K562 (cell line): Measurements from ENCODE around the gene IL18RAP. TPM values are rescaled to one million over a fixed set of nuclear protein-coding genes. Genes with fewer than 3 reads are reported as not detected.
A peak's percentile ranks its signal among the peaks of the same experiment; 100 is the strongest.

Experiments used
- ATAC-seq: fragments of 200-7000 bp; cut with Tn5 transposase; 3 replicates; pipeline ENCODE4 v1.9.1; 2020; ENCODE audit warnings: moderate library complexity
- BruUV-seq: library from RNA; stranded (reverse); fragments of 400-500 nt; replicated peaks from 2 replicates; lab custom pipeline; 2021; lab: Mats Ljungman, UMichigan
- CTCF ChIA-PET: fragments of 300-600 bp; formaldehyde crosslinking; extraction: SDS; loops from one replicate; lab custom pipeline; 2021; ENCODE audit warnings: low intra/inter-chr PET ratio; lab: Yijun Ruan, JAX
- POLR2A ChIA-PET: fragments of 300-600, 350-650 bp; sonication (Branson Sonifier 250); formaldehyde crosslinking; extraction: SDS; loops from one replicate; lab custom pipeline; 2021; ENCODE audit warnings: antibody characterized with exemption, inconsistent platforms; lab: Yijun Ruan, JAX
- DNase-seq, 4 experiments: peaks; one replicate each; pipeline versions ENCODE4 v3.0.0 to v3.0.0-alpha.2; 2011 to 2018; ENCODE audit warnings: low spot score in 3 of 4, mixed read lengths in 3 of 4; ENCODE audit errors: extremely low read depth in 1 of 4
- FAIRE-seq: peaks from 2 replicates; lab custom pipeline; 2011; peaks lifted over from hg19 to GRCh38; lab: Jason Lieb, UNC
- H2AFZ ChIP-seq: 2 replicates; pipeline ENCODE4 v1.6.0; 2011; ENCODE audit warnings: low read depth, low read length, control low read depth, inconsistent platforms
- H3K27ac ChIP-seq: fragments of 200-600 bp; 3 replicates; pipeline ENCODE4 v1.8.0; 2011; ENCODE audit warnings: low read depth, mild to moderate bottlenecking, control low read depth, inconsistent platforms, low read length, moderate library complexity, mixed read lengths; ENCODE audit errors: extremely low read depth
- H3K27me3 ChIP-seq, 2 experiments: fragments of 300-600 bp in 1 of 2; 2 replicates in 1 of 2; 3 replicates in 1 of 2; pipeline versions ENCODE4 v1.6.0 to v1.8.0; 2011; ENCODE audit warnings: inconsistent platforms in 2 of 2, low read length in 2 of 2, mild to moderate bottlenecking in 1 of 2, mixed read lengths in 1 of 2, moderate library complexity in 1 of 2; ENCODE audit not compliant: control insufficient read depth in 2 of 2, insufficient read depth in 2 of 2
- H3K36me3 ChIP-seq: fragments of 300-600 bp; 3 replicates; pipeline ENCODE4 v1.8.0; 2011; ENCODE audit warnings: mild to moderate bottlenecking, low read length, inconsistent platforms; ENCODE audit not compliant: control insufficient read depth, insufficient read depth
- H3K4me1 ChIP-seq, 2 experiments: fragments of 200-600 bp in 1 of 2; replicated peaks in 1 of 2; 2 replicates in 1 of 2; 3 replicates in 1 of 2; pipeline versions ENCODE4 v1.5.1 to v1.8.0; 2011; ENCODE audit warnings: inconsistent platforms in 2 of 2, low read length in 2 of 2, mild to moderate bottlenecking in 1 of 2, mixed read lengths in 1 of 2, moderate library complexity in 1 of 2; ENCODE audit not compliant: control insufficient read depth in 2 of 2, insufficient read depth in 2 of 2
- H3K4me2 ChIP-seq: 2 replicates; pipeline ENCODE4 v1.6.1; 2011; ENCODE audit warnings: low read length, control low read depth, inconsistent platforms, mixed read lengths; ENCODE audit not compliant: insufficient read depth
- H3K4me3 ChIP-seq: fragments of 200-600 bp; sonication (generic), shearing (Covaris generic); 2 replicates; pipeline ENCODE4 v1.5.1; 2016; ENCODE audit warnings: control low read depth, inconsistent platforms
- H3K79me2 ChIP-seq: fragments of 200-600 bp; 3 replicates; pipeline ENCODE4 v1.8.0; 2011; ENCODE audit warnings: low read length, inconsistent platforms; ENCODE audit not compliant: control insufficient read depth, insufficient read depth
- H3K9ac ChIP-seq, 2 experiments: 2 replicates each; pipeline versions ENCODE4 v1.6.0 to v1.6.1; 2011; ENCODE audit warnings: low read depth in 2 of 2, low read length in 2 of 2, control low read depth in 1 of 2, inconsistent platforms in 1 of 2, mild to moderate bottlenecking in 1 of 2, mixed read lengths in 1 of 2; ENCODE audit not compliant: insufficient read depth in 1 of 2
- H3K9me1 ChIP-seq: one replicate; pipeline ENCODE4 v1.6.0; 2011; ENCODE audit warnings: inconsistent platforms, mild to moderate bottlenecking, low read length, moderate library complexity; ENCODE audit not compliant: control insufficient read depth, insufficient read depth
- H3K9me3 ChIP-seq: replicated peaks from 2 replicates; pipeline ENCODE4 v1.5.1; 2011; ENCODE audit warnings: low read depth, low read length, inconsistent platforms; ENCODE audit not compliant: control insufficient read depth, insufficient read depth
- H4K20me1 ChIP-seq: replicated peaks from 2 replicates; pipeline ENCODE4 v1.6.1; 2011; ENCODE audit warnings: low read length, inconsistent platforms, mixed read lengths; ENCODE audit not compliant: control insufficient read depth, insufficient read depth
- ARID3B ChIP-seq: fragments of 250-450 bp; sonication (Bioruptor Pico); IDR thresholded peaks from 2 replicates; pipeline ENCODE4 v1.4.0; 2020; ENCODE audit warnings: borderline replicate concordance
- CC2D1A ChIP-seq: fragments of 450-650 bp; IDR thresholded peaks from 2 replicates; pipeline ENCODE4 v1.6.1; 2017; ENCODE audit warnings: mild to moderate bottlenecking
- GABPA ChIP-seq: fragments of 200-800 bp; sonication (Bioruptor generic); conservative IDR thresholded peaks from 2 replicates; pipeline ENCODE4 v1.6.1; 2016; ENCODE audit warnings: low read depth, missing genetic modification characterization, missing compliant biosample characterization
- GABPB1 ChIP-seq: sonication (generic); formaldehyde crosslinking; IDR thresholded peaks from 2 replicates; pipeline ENCODE4 v1.8.0; 2022; ENCODE audit warnings: mild to moderate bottlenecking, missing genetic modification reagents
- GTF2A2 ChIP-seq: IDR thresholded peaks from 2 replicates; pipeline ENCODE4 v1.6.1; 2016; ENCODE audit warnings: mild to moderate bottlenecking, missing genetic modification characterization, missing compliant biosample characterization
- MAFF ChIP-seq: IDR thresholded peaks from 2 replicates; pipeline ENCODE4 v1.6.1; 2012; ENCODE audit warnings: low read length, improper control_type of control experiment
- POLR3G ChIP-seq: IDR thresholded peaks from 2 replicates; pipeline ENCODE4 v1.6.1; 2011; ENCODE audit not compliant: insufficient read length, insufficient replicate concordance; ENCODE audit errors: extremely low read depth
- RBM34 ChIP-seq: fragments of 200-400 bp; formaldehyde crosslinking; IDR thresholded peaks from 2 replicates; pipeline ENCODE4 v1.6.1; 2018; ENCODE audit warnings: low read length, borderline replicate concordance; ENCODE audit not compliant: insufficient read depth
- SIN3B ChIP-seq: fragments of 450-650 bp; IDR thresholded peaks from 2 replicates; pipeline ENCODE4 v1.6.1; 2017; ENCODE audit warnings: low read depth, mild to moderate bottlenecking, moderate library complexity
- SMARCB1 ChIP-seq: IDR thresholded peaks from 2 replicates; pipeline ENCODE4 v1.6.1; 2011; ENCODE audit warnings: improper control_type of control experiment, low read depth; ENCODE audit not compliant: insufficient read length
- TARDBP ChIP-seq: fragments of 450-650 bp; IDR thresholded peaks from 2 replicates; pipeline ENCODE4 v1.6.1; 2016
- ZBED1 ChIP-seq: IDR thresholded peaks from 2 replicates; pipeline ENCODE4 v1.6.1; 2014
- ZNF354B ChIP-seq: fragments of 250-450 bp; sonication (Bioruptor Pico); IDR thresholded peaks from 2 replicates; pipeline ENCODE4 v1.4.0; 2020
- ZNF431 ChIP-seq: sonication (generic); formaldehyde crosslinking; IDR thresholded peaks from 2 replicates; pipeline ENCODE4 v1.8.0; 2022; ENCODE audit warnings: mild to moderate bottlenecking, missing genetic modification reagents
- ZNF444 ChIP-seq: fragments of 250-450 bp; sonication (Bioruptor Pico); IDR thresholded peaks from 2 replicates; pipeline ENCODE4 v1.4.0; 2020; ENCODE audit warnings: mild to moderate bottlenecking, moderate library complexity
- ZNF644 ChIP-seq: fragments of 200-800 bp; sonication (Bioruptor generic); IDR thresholded peaks from 2 replicates; pipeline ENCODE4 v1.6.1; 2016; ENCODE audit warnings: low read depth, missing genetic modification characterization, missing compliant biosample characterization
- WGBS: fragments of 100-300 bp; shearing (Covaris generic); methylation state at CpG from one replicate; pipeline ENCODE4 v1.1.6; 2016; ENCODE audit warnings: low coverage, mixed read lengths; ENCODE audit not compliant: insufficient coverage; ENCODE audit errors: missing lambda C conversion rate; 5-methylcytosine and 5-hydroxymethylcytosine counted together
- in situ Hi-C: fragments of 300-500 bp; cut with MboI; formaldehyde crosslinking; loops from 4 replicates; pipeline ENCODE4 v1.15.0; 2018; ENCODE audit warnings: inconsistent platforms, mixed read lengths
- intact Hi-C: fragments of 100-400 bp; cut with micrococcal nuclease; formaldehyde crosslinking; loops from 2 replicates; pipeline ENCODE4 v1.14.2; 2022
- polyA plus RNA-seq, 8 experiments: library from polyadenylated mRNA; depleted of rRNA in 4 of 8; stranded (reverse) in 5 of 8; unstranded in 3 of 8; fragments of >200 nt; fragmentation: Nextera tagmentation in 2 of 8; fragmentation: Illumina TruSeq in 1 of 8; extraction: Ambion mirVana in 2 of 8; extraction: Trizol in 1 of 8; gene quantifications; 2 replicates each; pipeline versions ENCODE4 v1.2.1 to v1.2.3, GENCODE V29; 2011 to 2014; ENCODE audit warnings: inconsistent platforms in 1 of 8, missing spikeins in 1 of 8
- total RNA-seq, 7 experiments: library from RNA; depleted of rRNA in 6 of 7; stranded (reverse); fragments of >200 nt in 6 of 7; fragmentation: Illumina TruSeq in 2 of 7; extraction: Trizol in 2 of 7; gene quantifications; 2 replicates each; pipeline versions ENCODE4 v1.2.1 to v1.2.3, GENCODE V29; 2011 to 2021; ENCODE audit warnings: low replicate concordance in 1 of 7
- TF ChIP-seq, protein P1 (sequence below): fragments of 450-650 bp; formaldehyde crosslinking; IDR thresholded peaks from 2 replicates; pipeline ENCODE4 v1.4.0; 2020; ENCODE audit warnings: mild to moderate bottlenecking, moderate library complexity
- TF ChIP-seq, protein P2 (sequence below): fragments of 450-650 bp; formaldehyde crosslinking; IDR thresholded peaks from 2 replicates; pipeline ENCODE4 v1.4.0; 2022; ENCODE audit warnings: mild to moderate bottlenecking, moderate library complexity
- TF ChIP-seq, protein P3 (sequence below): fragments of 250-450 bp; sonication (Bioruptor Pico); IDR thresholded peaks from 2 replicates; pipeline ENCODE4 v1.5.1; 2021; ENCODE audit warnings: mild to moderate bottlenecking

IL18RAP gene
- total and polyA plus RNA-seq, 9 of the 15 experiments (the other 6 are each of a cell fraction or from before 2014, with no cell fraction given), result 1.1 to 20.5 (median 5.8) TPM

DNA sequence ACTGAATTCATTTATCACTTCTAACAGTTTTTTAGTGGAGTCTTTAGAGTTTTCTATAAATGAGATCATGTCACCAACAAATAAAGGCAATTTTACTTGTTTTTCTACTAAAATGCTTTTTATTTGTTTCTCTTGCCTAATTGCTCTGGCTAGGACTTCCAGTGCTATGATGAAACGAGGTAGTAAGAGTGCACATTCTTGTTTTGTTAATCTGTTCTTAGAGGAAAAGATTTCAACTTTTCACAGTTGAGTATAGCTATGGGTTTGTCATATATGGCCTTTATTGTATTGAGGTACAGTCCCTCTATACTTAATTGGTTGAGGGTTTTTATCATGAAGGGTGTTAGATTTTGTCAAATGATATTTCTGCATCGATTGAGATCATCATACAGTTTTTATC, 5.6 kb downstream of the IL18RAP start (continued):
- TF ChIP-seq, protein P1, sequence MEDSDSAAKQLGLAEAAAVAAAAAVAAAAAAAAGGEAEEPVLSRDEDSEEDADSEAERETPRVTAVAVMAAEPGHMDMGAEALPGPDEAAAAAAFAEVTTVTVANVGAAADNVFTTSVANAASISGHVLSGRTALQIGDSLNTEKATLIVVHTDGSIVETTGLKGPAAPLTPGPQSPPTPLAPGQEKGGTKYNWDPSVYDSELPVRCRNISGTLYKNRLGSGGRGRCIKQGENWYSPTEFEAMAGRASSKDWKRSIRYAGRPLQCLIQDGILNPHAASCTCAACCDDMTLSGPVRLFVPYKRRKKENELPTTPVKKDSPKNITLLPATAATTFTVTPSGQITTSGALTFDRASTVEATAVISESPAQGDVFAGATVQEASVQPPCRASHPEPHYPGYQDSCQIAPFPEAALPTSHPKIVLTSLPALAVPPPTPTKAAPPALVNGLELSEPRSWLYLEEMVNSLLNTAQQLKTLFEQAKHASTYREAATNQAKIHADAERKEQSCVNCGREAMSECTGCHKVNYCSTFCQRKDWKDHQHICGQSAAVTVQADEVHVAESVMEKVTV, result no peak
- TF ChIP-seq, protein P2, sequence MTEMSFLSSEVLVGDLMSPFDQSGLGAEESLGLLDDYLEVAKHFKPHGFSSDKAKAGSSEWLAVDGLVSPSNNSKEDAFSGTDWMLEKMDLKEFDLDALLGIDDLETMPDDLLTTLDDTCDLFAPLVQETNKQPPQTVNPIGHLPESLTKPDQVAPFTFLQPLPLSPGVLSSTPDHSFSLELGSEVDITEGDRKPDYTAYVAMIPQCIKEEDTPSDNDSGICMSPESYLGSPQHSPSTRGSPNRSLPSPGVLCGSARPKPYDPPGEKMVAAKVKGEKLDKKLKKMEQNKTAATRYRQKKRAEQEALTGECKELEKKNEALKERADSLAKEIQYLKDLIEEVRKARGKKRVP, result 0 out of 2 replicates have a peak, but pooled peaks have one; percentile 57

DNA sequence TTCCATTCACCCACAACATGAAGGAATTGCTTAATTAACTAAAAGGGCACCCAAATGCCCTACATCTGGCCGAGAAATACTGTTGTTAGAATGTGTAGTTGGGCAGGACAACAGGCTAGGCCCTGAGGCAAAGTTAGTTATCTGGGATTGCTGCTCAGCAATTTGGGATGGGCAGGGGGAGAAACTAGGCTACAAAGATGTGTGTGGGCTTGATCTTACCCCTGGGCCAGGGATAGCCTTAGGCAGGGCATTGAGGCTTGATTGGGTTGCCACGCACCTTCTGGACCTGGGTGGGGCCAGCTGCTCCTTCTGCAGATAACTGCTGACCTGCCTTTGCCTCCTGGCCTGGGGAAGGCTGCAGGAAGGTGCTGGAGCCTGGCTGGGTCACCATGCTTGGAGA, 9.4 kb downstream of the IL18RAP start:
- Histone ChIP-seq H3K4me3 (no peak overlapping the region), H3K27ac (no peak overlapping the region), H3K4me1 (peaks cover 4% of the 10 kb centered on the region in 2 experiments; a peak in 2 of 5 replicates), H3K9me1 (no peaks in the 10 kb centered on the region), H3K36me3 (no peaks in the 10 kb centered on the region), H3K4me2 (no peak overlapping the region), H3K27me3 (no peaks in the 10 kb centered on the region), H3K9ac (no peak overlapping the region), H3K79me2 (no peaks in the 10 kb centered on the region), H3K9me3 (no peaks in the 10 kb centered on the region), H2AFZ (no peak overlapping the region; the same call in 1 of the 2 replicates), H4K20me1 (no peaks in the 10 kb centered on the region)
- DNase-seq (no peak), ATAC-seq (no peak), FAIRE-seq (no peak)
- POLR2A ChIA-PET, result no interaction called here
- intact Hi-C loops, result no loop called here
- CTCF ChIA-PET, result no interaction called here
- 37% methylated on average over 2 of the region's 2 CpGs for WGBS
- in situ Hi-C loops, result no loop called here
- no TSS peak for BruUV-seq
- TF ChIP-seq CC2D1A (no peak), GABPB1 (CRISPR knock-in tag) (no peak), RBM34 (no peak), GTF2A2 (tag) (no peak), MAFF (no peak), ZNF431 (CRISPR knock-in tag) (no peak), SIN3B (no peak), ZBED1 (no peak), ARID3B (CRISPR knock-in tag) (no peak), ZNF644 (no peak), TARDBP (no peak), SMARCB1 (no peak), ZNF444 (no peak), GABPA (tag) (no peak), ZNF354B (no peak), POLR3G (no peak)
- TF ChIP-seq, protein P3, sequence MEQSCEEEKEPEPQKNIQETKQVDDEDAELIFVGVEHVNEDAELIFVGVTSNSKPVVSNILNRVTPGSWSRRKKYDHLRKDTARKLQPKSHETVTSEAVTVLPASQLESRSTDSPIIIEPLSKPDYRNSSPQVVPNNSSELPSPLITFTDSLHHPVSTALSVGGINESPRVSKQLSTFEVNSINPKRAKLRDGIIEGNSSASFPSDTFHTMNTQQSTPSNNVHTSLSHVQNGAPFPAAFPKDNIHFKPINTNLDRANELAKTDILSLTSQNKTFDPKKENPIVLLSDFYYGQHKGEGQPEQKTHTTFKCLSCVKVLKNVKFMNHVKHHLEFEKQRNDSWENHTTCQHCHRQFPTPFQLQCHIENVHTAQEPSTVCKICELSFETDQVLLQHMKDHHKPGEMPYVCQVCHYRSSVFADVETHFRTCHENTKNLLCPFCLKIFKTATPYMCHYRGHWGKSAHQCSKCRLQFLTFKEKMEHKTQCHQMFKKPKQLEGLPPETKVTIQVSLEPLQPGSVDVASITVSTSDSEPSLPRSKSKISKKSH, result no peak
